ENCODE results near the gene TMEM217.

DNA sequence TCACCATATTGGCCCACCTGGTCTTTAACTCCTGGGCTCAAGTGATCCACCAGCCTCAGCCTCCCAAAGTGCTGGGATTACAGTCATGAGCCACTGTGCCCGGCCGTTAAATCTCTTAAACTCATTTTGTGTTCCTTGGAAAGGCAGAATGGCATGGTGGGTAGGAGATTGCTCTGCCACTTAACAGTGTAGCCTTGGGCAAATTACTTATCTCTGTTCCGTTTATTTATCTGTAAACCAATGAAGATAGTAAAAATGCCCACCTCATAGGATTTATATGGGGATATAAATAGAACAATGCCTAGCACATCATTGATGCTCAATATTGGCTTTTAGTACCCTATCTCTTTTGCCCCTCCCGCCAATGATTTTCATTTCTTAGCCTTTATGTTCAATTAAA is 95.2 kb downstream of the TMEM217 start:
- TF ChIP-seq CTCF (IDR thresholded peaks at IDR 0.05; ENCODE audit: low read depth, low read length), result no peak
- no peak for TF ChIP-seq EZH2phosphoT487 (IDR thresholded peaks at IDR 0.05; ENCODE audit: low read depth)

Measured in OCI-LY3 (cell line).